Uterus (tissue), 4 donors: Measurements from ENCODE around the gene UPF3A. TPM values are rescaled to one million over a fixed set of nuclear protein-coding genes. Genes with fewer than 3 reads are reported as not detected.
A peak's percentile ranks its signal among the peaks of the same experiment; 100 is the strongest.

ENCODE experiments used
- DNase-seq, 2 donors: peaks; one replicate each; pipeline ENCODE4 v3.0.0-alpha.2; 2019 to 2020
- H3K27ac ChIP-seq, 2 donors: fragments of 200-600 bp; sonication (generic); 1 replicate in 1 of 2; 2 replicates in 1 of 2; pipeline ENCODE4 v1.5.1; 2016 to 2018
- H3K27me3 ChIP-seq, 2 donors: fragments of 200-600 bp; sonication (generic); one replicate each; pipeline ENCODE4 v1.5.1; 2018 to 2019; ENCODE audit warnings: control low read depth in 1 of 2
- H3K36me3 ChIP-seq, 2 donors: fragments of 200-600 bp; sonication (generic); one replicate each; pipeline ENCODE4 v1.5.1; 2019; ENCODE audit warnings: control low read depth in 1 of 2
- H3K4me1 ChIP-seq, 2 donors: fragments of 200-600 bp; sonication (generic); one replicate each; pipeline ENCODE4 v1.5.1; 2018 to 2019; ENCODE audit warnings: control low read depth in 1 of 2
- H3K4me3 ChIP-seq, 2 donors: fragments of 200-600 bp; sonication (generic); 1 replicate in 1 of 2; 2 replicates in 1 of 2; pipeline ENCODE4 v1.5.1; 2018 to 2019; ENCODE audit warnings: mild to moderate bottlenecking in 1 of 2
- H3K9me3 ChIP-seq, 2 donors: fragments of 200-600 bp; sonication (generic); one replicate each; pipeline ENCODE4 v1.5.1; 2019; ENCODE audit warnings: control low read depth in 1 of 2
- POLR2A ChIP-seq, 2 donors: fragments of 450-650 bp; IDR thresholded peaks; one replicate each; pipeline ENCODE4 v1.6.1; 2016; ENCODE audit warnings: antibody characterized with exemption in 2 of 2, mild to moderate bottlenecking in 1 of 2, moderate library complexity in 1 of 2
- intact Hi-C: fragments of 100-400 bp; cut with DNase I; formaldehyde crosslinking; loops from one replicate; pipeline ENCODE4 v1.15.1; 2023; ENCODE audit warnings: low total_unique reads
- total RNA-seq, 4 donors: library from RNA; depleted of rRNA in 3 of 4; stranded (reverse); fragments of >200 nt in 3 of 4; gene quantifications; one replicate each; pipeline versions ENCODE4 v1.1.0 to v1.2.4, GENCODE V29; 2014 to 2023
- TF ChIP-seq, protein P1 (sequence below), 4 experiments: fragments of 200-600 bp in 2 of 4; fragments of 450-650 bp in 2 of 4; sonication (generic) in 2 of 4; IDR thresholded peaks; one replicate each; pipeline ENCODE4 v1.5.1; 2016 to 2019; ENCODE audit warnings: antibody characterized with exemption in 4 of 4, mild to moderate bottlenecking in 2 of 4, moderate library complexity in 1 of 4
- donor health status: DM: yes; HTN: yes; CAD: no.

Gene UPF3A
- total RNA-seq, 4 donors from 2014 or later: 15.0 to 74.1 (median 34.9) TPM

DNA sequence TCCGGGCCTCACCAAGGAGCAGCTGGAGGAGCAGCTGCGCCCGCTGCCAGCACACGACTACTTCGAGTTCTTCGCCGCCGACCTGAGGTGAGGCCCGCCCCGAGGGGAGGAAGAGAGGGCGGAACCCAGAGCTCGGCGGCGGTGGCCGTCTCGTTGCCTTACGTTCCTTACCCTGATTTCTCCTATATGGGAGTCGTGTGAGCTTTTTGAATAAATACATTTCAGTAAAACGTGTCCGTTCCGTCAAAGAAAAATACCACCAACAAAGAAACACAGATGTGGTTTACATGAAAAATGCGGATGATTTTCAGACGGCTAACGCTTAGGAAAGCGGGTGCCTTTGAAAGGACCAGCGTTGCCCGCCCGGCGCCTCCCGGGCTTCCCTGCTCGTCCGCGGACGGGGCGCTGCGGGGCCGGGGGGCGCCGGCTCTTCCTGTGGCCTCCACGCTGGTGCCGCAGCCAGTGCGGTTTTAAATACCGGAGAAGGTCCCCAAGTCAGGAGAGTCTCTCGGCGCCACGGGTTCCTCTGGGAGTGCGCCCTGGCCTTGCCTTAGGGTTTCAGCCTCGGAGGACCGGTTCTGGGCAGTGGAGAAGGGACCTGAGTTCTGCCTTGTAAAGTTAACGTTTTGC, 755 bp downstream of the UPF3A start:
- intact Hi-C loops: no loop called here
- peak in 1 of 2 donors; percentile 41 for DNase-seq
- peak overlapping the region; percentile 60 to 93 for H3K4me3 ChIP-seq
- H3K36me3 ChIP-seq: no peaks in the 10 kb centered on the region
- no peaks in the 10 kb centered on the region for H3K27me3 ChIP-seq
- H3K9me3 ChIP-seq: no peaks in the 10 kb centered on the region
- peaks cover 0 to 7% of the 10 kb centered on the region in 2 donors for H3K4me1 ChIP-seq
- TF ChIP-seq, protein P1, sequence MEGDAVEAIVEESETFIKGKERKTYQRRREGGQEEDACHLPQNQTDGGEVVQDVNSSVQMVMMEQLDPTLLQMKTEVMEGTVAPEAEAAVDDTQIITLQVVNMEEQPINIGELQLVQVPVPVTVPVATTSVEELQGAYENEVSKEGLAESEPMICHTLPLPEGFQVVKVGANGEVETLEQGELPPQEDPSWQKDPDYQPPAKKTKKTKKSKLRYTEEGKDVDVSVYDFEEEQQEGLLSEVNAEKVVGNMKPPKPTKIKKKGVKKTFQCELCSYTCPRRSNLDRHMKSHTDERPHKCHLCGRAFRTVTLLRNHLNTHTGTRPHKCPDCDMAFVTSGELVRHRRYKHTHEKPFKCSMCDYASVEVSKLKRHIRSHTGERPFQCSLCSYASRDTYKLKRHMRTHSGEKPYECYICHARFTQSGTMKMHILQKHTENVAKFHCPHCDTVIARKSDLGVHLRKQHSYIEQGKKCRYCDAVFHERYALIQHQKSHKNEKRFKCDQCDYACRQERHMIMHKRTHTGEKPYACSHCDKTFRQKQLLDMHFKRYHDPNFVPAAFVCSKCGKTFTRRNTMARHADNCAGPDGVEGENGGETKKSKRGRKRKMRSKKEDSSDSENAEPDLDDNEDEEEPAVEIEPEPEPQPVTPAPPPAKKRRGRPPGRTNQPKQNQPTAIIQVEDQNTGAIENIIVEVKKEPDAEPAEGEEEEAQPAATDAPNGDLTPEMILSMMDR (IDR thresholded peaks at IDR 0.05): no peak
- peak in 1 of 2 donors; percentile 38 for TF ChIP-seq POLR2A (IDR thresholded peaks at IDR 0.05)
- peak overlapping the region; percentile 97 to 98 for H3K27ac ChIP-seq

DNA sequence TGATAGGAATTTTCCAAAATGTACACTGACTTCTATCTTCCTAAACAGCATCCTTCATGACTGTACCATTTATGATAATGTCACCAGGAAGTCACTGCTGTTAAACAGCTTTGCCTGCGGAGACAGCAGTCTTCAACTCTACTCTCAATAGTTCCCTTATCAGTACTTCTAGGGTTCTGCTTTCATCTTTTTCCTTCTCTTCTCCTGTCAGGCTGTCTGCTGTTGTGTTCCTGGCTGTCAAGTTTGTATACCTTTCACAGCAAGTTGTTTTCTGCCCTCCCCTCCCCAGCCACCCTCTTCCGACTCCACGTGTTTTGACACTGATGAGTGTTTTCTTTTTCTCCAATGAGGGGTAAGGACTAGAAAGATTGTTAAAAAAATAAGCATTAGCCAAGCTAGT, 2.2 kb downstream of the UPF3A start:
- TF ChIP-seq POLR2A (IDR thresholded peaks at IDR 0.05): no peak
- TF ChIP-seq, protein P1 (IDR thresholded peaks at IDR 0.05): no peak
- Histone ChIP-seq H3K27ac (no peak overlapping the region), H3K27me3 (no peaks in the 10 kb centered on the region), H3K4me3 (no peak overlapping the region), H3K4me1 (peaks cover 0 to 7% of the 10 kb centered on the region in 2 donors), H3K36me3 (no peaks in the 10 kb centered on the region), H3K9me3 (no peaks in the 10 kb centered on the region)
- no peak for DNase-seq
- intact Hi-C loops: no loop called here

DNA sequence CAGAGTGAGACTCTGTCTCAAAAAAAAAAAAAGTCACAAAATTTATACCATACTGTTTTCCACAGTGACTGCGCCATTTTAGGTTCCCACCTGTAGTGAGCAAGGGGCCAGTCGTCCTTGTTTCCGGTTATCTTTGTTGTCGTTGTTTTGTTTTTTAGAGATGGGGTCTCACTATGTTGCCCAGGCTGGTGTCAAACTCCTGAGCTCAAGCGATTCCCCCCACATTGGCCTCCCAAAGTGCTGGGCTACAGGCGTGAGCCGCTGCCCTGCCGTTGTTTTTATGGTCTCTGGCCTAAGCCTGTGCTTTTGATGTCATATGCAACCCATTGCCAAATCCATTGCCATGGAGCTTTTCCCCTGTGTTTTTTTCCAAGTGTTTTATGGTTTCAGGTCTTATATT, 3.3 kb downstream of the UPF3A start:
- DNase-seq: no peak
- intact Hi-C loops: no loop called here
- Histone ChIP-seq H3K36me3 (no peaks in the 10 kb centered on the region), H3K4me1 (peaks cover 0 to 7% of the 10 kb centered on the region in 2 donors), H3K4me3 (no peak overlapping the region), H3K27ac (no peak overlapping the region), H3K9me3 (no peaks in the 10 kb centered on the region), H3K27me3 (no peaks in the 10 kb centered on the region)
- no peak for TF ChIP-seq POLR2A (IDR thresholded peaks at IDR 0.05)
- TF ChIP-seq, protein P1 (IDR thresholded peaks at IDR 0.05): no peak

DNA sequence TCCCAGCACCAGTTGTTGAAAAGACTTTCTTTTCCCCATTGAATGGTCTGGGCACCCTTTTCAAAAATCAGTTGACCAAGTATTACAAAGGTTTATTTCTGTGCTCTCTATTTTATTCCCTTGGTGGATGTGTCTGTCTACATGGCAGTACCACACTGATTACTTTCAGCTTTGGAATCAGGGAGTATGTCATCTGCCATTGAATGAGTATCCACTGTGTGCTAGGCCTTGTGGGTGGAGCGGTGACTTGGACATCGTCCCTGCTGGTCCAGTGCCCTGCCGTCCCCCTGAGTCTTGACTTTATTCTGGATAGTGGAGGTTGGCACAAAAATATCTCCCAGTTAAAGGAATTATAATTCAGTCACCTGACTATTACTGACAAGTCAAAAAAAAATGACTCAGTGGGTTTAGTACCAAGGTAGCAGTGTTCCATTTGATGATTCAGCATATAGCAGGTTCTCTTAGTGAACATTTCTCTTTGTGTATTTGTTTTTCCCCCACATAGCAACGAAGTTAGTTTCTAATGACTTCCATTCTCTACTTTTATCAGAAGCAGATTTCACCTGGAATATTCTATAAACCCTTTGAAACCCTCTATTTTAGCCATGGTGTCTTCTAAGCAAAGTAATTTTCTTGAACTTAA, 3.9 kb downstream of the UPF3A start:
- Histone ChIP-seq H3K4me3 (no peak overlapping the region), H3K9me3 (no peaks in the 10 kb centered on the region), H3K27ac (no peak overlapping the region), H3K27me3 (no peaks in the 10 kb centered on the region), H3K4me1 (peaks cover 0 to 7% of the 10 kb centered on the region in 2 donors), H3K36me3 (no peaks in the 10 kb centered on the region)
- intact Hi-C loops: no loop called here
- TF ChIP-seq POLR2A (IDR thresholded peaks at IDR 0.05): no peak
- TF ChIP-seq, protein P1 (IDR thresholded peaks at IDR 0.05): no peak
- DNase-seq: no peak

DNA sequence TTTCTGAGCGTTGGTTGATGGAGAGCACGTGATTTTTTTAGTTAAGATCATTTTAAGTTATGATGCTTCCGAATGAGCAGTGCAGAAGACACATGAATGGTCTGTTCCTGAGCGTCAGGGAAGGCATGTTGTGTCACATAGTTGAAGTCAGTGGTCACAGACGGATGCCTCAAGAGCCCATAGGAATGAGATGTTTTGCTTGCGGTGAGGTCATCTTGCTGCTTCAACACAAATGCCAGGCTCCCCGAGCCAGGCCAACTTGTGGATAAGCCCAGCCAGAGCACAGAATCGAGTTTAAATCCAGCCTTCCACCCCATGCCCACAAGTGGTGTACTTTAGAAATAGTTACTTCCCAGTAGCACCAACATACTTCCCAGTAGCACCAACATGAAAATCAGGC, 5.4 kb downstream of the UPF3A start:
- Histone ChIP-seq H3K4me3 (no peak overlapping the region), H3K27ac (no peak overlapping the region), H3K36me3 (no peaks in the 10 kb centered on the region), H3K9me3 (no peaks in the 10 kb centered on the region), H3K27me3 (no peaks in the 10 kb centered on the region), H3K4me1 (peaks cover 0 to 7% of the 10 kb centered on the region in 2 donors)
- intact Hi-C loops: no loop called here
- no peak for TF ChIP-seq POLR2A (IDR thresholded peaks at IDR 0.05)
- TF ChIP-seq, protein P1 (IDR thresholded peaks at IDR 0.05): no peak
- no peak for DNase-seq
